C1 segment of cervical spinal cord (tissue), 14 donors: ENCODE results near the gene RHOH.

ENCODE experiments used
- DNase-seq, 14 donors: peaks; one replicate each; lab custom pipeline; 2025; lab: John Stamatoyannopoulos, UW

Gene RHOH

DNA sequence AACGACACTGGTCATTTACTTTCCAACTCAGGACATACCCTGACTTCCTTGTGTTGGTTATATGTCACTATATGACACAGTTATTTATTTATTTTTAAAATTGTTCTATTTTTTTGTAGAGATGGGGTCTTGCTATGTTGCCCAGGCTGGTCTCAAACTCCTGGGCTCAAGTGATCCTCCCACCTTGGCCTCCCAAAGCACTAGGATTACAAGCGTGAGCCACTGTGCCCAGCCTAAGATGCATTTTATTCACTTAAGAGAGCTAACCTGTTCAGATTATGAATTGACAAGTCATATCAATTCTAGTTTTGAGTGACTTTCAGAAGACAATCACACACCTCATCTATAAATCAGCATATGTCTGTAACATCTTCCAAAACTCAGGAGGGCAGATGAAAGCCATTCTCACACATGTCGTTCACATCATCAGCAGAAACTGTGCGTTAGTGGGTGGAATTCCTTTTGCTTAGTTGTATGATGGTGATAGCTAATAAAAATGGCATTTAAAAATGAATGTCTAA lies 9.4 kb upstream of the RHOH start:
- DNase-seq = no peak

DNA sequence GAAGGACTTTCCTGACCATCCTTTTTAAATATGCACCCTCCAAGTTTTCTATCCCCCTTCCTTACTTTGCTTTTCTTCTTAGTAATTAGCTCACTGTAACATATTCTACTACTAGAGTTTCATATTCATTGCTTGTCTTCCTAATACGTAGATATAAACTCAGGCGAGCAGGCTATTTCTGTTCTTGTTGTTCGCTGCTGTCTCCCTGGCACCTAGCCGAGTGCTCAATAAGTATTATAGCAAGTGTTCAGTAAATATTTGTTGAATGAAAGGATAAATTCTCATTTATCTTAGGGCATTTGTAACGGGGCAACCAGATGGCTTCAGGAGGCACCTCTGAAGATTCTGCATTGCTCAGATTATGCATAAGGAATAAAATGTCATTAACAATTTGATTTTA lies 6.8 kb upstream of the RHOH start:
- no peak for DNase-seq

DNA sequence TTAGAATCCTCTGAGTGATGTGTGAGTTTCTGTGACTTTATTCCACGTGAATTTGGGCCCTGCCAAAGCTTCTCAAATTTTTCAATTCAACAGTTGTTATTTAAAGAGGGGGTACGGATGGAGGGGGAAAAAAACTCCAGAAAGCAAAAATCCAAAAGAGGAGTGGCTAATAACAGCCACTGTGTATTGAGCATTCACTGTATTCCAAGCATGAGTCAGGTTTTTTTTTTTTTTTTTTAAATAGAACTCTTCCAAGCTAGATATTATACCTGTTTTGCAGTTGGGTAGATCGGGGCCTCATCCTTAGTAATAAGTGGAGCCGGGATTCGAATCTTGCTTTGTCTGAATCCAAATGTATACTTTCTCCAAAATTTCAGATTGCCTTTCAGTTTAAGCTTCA lies 6.4 kb upstream of the RHOH start:
- no peak for DNase-seq

DNA sequence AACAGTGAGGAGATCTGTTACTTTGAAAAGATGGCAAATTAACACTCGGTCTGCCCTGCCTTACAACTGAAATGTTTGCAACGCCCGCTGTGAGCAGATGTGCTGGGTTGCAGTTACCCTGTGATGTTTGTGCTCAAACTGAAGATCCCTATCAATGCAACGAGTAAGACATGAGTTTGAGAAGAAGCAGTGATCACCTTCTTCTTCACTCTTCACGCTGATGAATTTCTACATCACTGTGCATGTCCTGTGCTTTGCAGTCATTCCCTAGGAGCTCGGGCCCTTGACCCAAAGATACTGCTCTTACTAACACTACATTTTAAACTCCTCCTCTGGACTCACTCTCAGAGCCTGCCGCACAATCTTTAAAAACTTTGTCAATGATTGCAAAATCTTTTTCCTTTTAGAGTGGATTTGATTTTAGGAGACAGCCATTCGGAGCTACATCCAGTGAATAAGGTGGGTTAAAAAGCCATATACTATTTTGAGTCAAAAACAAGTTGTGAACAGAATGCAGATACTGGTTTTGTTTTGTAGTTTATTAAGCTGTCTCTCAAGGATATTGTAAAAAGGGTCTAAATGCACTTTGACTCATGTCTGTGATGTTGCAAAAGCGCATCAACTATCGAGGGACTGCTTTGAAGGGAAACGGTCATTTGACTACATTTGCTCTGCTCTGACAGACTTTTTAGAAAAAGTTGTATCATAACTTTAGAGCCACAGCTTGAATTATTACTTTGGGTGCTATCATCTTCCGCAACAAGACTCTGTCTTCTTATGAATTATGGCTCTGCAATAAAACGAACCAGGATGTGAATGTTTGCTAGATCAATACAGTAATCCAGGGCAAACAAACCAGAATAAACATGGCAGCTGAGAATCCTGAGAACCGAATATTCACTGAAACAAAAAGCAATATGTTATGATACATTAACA lies 5.7 kb upstream of the RHOH start:
- DNase-seq = no peak

DNA sequence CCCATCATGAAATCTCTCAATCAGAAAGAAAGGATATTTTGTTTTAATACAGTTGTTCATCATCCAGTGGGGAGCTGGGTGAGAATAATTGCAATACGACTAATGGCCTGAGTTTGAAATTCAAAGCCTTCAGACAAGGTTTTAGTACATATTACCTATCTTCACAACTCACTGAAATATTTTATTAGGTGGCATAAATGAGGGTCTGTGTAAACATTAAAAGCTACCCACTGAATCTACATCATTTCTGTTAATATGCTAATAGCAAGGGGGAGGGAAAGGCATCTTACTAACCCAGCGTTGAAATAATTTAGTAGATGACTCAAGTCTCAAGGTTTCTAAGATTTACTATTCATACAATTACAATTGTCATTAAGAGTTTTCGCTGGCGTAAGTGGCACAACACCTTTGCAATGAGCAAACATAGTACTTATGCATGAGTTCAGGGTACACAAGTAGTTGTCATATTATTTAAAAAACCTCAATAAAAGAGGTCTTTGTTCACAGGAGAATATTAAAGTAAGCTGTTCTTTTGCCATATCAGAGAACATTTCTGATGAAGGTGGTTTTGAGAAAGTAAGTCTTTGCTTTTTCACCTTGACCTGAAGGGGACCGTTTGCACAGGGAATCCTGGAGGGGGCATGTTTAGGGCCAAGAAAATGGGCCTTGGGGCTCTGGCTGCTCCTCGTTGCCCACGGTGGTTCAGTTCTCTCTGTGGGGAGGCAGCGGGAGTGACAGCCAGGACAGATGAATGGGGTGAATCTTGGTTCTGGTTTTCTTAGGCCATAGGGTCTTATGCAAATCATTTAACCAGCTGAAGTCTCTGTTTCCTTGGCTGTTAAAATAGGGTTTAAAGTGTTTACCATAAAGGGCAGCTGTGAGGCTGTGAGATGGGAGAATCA lies 4.5 kb upstream of the RHOH start:
- no peak for DNase-seq

- no peak for DNase-seq
Observed at GRCh38 chr4:40193016-40193571, 3.7 kb upstream of the RHOH start.

GRCh38 chr4:40193578-40193977 lies 3.3 kb upstream of the RHOH start:
- no peak for DNase-seq

DNA sequence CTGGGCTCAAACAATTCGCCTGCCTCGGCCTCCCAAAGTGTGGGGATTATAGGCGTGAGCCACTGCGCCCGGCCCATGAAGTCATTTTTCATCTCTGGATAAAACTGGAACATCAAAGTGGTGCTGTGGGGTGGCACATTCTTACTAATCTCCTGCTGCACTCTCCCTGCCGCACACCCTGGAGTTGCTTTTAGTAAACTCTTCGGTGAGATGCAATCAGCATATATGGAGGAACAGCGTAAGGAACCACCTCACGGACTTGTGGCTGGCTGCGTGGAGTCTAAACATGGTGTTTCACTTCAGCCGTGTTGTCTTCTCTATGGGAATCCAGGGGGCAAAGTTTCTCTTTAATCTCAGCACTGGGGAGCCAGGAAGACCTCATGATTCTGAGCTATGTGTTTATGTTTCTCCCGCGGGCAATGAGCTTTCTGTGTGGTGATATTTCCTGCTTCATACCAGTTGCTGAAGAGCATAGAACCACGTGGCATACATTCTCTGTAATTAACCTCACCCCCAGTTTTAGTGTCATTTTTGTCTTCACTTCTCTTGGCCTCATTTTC lies 2.1 kb upstream of the RHOH start:
- DNase-seq = no peak

DNA sequence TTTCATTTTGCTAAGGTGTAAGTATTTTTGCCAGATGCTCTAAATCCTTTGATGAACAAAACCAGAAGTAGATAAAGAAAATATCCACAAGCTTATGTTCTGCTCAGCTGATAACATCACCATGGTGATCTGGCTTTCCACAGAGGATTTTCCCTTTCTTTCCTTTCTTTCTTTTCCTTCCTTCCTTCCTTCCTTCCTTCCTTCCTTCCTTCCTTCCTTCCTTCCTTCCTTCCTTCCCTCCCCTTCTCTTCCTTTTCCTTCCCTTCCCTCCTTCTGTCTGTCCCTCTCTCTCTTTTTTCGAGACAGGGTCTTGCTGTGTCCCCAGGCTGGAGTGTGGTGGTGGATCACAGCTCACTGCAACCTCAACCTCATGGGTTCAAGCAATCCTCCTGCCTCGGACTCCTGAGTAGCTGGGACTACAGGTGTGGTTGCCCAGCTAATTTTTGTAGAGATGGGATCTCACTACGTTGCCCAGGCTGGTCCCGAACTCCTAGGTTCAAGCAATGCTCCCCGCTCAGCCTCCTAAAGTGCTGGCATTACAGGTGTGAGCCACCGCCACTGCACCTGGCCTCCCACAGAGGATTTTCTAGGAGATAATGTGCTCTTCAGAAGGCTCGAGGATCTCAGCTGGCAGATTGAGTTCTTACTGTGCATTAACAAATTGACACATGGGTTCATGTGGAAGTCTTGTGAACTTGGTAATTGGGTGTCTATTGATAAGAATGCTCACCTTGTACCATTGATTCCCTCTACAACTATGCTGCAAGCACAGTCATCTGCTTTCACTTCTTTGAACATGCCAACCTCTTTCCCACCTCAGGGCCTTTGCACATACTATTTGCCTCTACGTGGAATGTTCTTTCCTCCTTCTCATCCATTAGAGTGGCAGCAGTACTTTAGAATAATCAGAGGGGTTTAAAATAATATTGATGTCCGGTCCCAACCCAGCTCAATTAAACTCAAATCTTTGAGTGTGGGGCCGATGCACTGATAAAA lies 1.4 kb upstream of the RHOH start:
- DNase-seq = no peak

- DNase-seq = no peak
Observed at GRCh38 chr4:40196272-40196671, 559 bp upstream of the RHOH start.

- DNase-seq = peak in 1 of 14 donors; percentile 29
Observed at GRCh38 chr4:40197879-40198689, 1.3 kb downstream of the RHOH start.

DNA sequence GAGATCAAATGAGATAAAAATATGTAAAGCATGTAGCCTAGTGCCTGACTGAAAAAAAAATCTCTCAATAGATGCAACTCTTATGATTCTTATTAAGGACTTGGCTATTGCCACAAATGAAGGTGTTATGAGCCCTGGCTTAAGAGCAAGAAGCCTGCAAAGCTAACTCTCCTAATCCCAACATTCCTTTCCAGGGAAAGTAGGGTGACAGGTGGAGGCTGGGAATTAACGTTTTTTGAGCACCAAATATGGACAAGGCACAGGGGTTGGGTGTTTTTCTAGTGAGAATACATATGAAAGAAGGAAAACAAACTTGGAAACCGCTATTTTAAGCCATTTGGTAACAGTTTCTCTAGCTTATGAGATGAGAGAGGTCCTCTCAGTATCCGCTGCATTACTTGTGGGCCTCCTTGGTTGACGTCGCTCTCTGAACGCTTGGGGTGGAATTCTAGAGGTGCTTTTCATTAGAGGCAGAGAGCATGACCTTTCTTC lies 2.4 kb downstream of the RHOH start:
- DNase-seq = no peak

- DNase-seq = peak in 4 of 14 donors; percentile 2 to 19 (median 10)
Observed at GRCh38 chr4:40199999-40200874, 3.4 kb downstream of the RHOH start.

DNA sequence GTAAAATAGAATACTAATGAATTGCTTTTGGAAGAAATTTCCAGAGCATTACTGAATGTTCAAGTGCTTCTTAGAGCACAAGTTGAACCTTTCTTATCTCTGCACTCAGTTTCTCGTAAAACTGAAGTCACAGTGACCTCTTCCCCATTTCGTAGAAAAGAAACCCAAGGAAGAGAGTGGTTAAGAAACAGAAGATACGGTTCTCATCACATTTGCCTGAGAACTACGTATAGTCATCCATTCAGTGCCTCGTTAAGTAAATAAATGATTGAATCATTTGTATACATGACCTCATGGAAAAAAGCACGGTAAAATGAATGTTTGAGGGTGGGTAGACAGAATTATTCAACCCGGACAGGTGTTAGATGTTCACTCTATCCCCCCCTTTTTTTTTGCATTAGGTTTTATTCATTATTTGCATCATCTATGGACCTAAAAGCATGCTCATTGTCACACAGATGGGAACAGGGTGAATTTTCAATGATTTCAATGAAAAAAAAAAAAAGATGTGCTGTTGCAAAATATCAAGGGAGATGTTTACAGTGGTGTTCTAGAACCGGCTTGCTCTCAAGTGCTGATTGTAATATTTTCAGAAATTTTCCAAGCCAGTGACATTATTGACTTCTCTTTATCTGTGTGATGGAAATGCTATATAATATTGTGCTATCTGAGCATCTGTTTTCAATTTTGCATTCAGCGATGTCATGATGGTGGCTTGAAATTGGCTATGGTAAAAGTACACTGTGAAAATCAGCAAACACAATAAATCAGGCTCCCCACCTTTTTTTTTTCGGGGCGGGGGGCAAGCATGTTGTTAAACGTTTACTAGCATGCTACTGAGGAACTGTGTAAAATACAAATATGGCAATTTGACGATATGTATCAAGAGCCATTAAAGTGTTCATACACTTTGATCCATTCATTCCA lies 4.3 kb downstream of the RHOH start:
- DNase-seq = no peak

DNA sequence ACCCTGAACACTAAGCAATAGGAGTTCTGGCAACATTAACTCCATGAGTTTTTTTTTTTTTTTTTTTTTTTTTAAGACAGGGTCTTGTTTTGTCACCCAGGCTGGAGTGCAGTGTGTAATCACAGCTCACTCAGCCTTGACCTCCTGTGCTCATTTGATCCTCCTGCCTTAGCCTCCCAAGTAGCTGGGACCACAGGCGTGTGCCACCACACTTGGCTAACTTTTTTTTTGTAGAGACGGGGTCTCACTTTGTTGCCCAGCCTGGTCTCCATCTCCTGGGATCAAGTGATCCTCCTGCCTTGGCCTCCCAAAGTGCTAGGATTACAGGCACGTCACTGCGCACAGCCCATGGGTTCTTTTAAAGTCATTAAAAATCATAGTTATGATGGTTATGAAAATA lies 5.1 kb downstream of the RHOH start:
- no peak for DNase-seq

GRCh38 chr4:40202474-40202873 lies 5.6 kb downstream of the RHOH start:
- no peak for DNase-seq
